Measurements from ENCODE around the gene XXYLT1. TPM values are rescaled to one million over a fixed set of nuclear protein-coding genes. Genes with fewer than 3 reads are reported as not detected.

The XXYLT1 gene
- total RNA-seq, 1 donor from 2014 or later, result 22.3 TPM

DNA sequence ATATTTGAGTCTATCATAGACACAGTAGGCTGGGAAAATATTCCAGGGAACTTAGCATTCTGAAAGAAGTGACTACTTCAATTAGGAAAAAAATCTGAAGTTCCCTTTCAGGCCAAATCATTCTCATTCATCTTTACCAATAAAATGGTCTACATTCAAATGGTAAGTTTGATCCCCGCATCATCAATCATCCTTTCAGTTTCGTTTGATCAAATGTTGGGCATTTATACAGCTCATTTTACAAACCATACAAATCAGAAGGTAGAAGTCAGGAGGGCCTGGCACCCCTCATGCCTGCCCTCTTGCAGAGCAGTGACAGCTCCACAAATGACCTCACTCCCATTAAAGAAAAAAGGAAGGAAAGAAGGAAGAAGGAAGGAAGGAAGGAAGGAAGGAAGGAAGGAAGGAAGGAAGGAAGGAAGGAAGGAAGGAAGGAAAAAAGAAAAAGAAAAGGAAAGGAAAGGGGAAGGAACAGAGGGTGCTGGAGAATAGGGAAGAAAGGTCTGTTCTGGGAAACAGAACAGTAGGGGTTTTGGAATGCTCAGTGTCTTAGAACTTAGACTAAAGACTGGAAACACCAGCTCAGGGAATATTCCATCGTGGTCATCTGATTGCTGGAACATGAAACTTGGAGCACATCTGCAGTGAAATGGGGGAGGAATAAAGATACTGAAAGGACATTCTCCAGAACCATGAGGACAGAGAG, 86.1 kb downstream of the XXYLT1 start:
- Mint-ChIP-seq H3K4me1 (ENCODE audit: low read depth, unreplicated experiment) (peaks cover 37% of the 10 kb centered on the region), H3K4me3 (ENCODE audit: unreplicated experiment) (no peak overlapping the region)
- no peak for DNase-seq

DNA sequence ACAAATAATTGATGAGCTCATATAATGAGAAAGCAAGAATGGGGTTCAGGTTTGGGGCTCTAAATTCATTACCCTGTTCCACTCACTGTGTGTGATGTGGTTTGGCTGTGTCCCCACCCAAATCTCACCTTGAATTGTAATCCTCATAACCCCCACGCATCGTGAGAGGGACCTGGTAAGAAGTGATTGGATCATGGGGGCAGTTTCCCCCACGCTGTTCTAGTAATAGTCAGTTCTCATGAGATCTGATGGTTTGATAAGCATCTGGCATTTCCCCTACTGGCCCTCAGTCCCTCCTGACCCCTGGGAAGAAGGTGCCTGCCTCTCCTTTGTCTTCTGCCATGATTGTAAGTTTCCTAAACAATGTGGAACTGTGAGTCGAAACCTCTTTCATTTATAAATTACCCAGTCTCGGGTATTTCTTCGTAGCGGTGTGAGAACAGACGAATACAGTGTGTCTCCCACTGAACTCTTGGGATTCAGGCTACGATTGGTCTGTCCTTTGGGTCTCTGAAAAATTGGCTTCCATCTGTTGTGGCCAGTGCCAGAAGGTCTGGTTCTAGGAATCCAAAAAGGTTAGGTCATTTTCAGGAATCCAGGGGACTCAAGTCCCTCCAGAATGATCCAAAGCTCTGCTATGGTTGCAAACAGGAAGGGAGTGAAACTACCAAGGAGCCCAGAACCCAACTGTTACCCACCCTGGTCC, 87.7 kb downstream of the XXYLT1 start:
- DNase-seq, result no peak
- H3K36me3 Mint-ChIP-seq (ENCODE audit: unreplicated experiment), result peaks cover 2% of the 10 kb centered on the region
- peaks cover 42% of the 10 kb centered on the region for H3K4me1 Mint-ChIP-seq (ENCODE audit: low read depth, unreplicated experiment)
- peaks cover 4% of the 10 kb centered on the region for H3K27me3 Mint-ChIP-seq (ENCODE audit: unreplicated experiment)
- H3K27ac Mint-ChIP-seq (ENCODE audit: unreplicated experiment), result peak overlapping the region; percentile 82
- peaks cover 1% of the 10 kb centered on the region for H3K9me3 Mint-ChIP-seq (ENCODE audit: unreplicated experiment)
- TF ChIP-seq, protein P1, sequence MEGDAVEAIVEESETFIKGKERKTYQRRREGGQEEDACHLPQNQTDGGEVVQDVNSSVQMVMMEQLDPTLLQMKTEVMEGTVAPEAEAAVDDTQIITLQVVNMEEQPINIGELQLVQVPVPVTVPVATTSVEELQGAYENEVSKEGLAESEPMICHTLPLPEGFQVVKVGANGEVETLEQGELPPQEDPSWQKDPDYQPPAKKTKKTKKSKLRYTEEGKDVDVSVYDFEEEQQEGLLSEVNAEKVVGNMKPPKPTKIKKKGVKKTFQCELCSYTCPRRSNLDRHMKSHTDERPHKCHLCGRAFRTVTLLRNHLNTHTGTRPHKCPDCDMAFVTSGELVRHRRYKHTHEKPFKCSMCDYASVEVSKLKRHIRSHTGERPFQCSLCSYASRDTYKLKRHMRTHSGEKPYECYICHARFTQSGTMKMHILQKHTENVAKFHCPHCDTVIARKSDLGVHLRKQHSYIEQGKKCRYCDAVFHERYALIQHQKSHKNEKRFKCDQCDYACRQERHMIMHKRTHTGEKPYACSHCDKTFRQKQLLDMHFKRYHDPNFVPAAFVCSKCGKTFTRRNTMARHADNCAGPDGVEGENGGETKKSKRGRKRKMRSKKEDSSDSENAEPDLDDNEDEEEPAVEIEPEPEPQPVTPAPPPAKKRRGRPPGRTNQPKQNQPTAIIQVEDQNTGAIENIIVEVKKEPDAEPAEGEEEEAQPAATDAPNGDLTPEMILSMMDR (IDR thresholded peaks at IDR 0.05; ENCODE audit: partially characterized antibody, unreplicated experiment), result no peak
- H3K4me3 Mint-ChIP-seq (ENCODE audit: unreplicated experiment), result peak overlapping the region; percentile 49

More for the DNA sequence above, 86.1 kb downstream of the XXYLT1 start:
- TF ChIP-seq, protein P1 (IDR thresholded peaks at IDR 0.05; ENCODE audit: partially characterized antibody, unreplicated experiment), result no peak
- Mint-ChIP-seq H3K9me3 (ENCODE audit: unreplicated experiment) (peaks cover 1% of the 10 kb centered on the region), H3K27me3 (ENCODE audit: unreplicated experiment) (peaks cover 4% of the 10 kb centered on the region), H3K36me3 (ENCODE audit: unreplicated experiment) (no peaks in the 10 kb centered on the region), H3K27ac (ENCODE audit: unreplicated experiment) (no peak overlapping the region)

DNA sequence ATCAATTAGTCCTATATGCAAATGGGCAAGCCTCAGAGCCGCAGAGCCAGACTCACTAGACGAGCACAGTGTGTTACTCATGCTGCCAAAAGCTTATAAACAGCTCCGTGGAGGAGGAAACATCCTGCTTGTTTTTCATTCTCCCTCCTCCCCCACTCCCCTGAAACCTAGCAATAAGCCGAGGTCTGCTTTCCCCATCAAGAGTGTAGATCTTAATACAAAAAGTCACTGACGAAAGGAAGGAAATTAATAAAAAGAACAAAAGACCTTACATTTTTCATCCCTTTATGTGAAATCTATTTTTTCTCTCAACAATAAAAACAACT, 88.5 kb downstream of the XXYLT1 start:
- peaks cover 38% of the 10 kb centered on the region for H3K4me1 Mint-ChIP-seq (ENCODE audit: low read depth, unreplicated experiment)
- peak overlapping the region; percentile 49 for H3K4me3 Mint-ChIP-seq (ENCODE audit: unreplicated experiment)
- H3K36me3 Mint-ChIP-seq (ENCODE audit: unreplicated experiment), result peaks cover 5% of the 10 kb centered on the region
- H3K9me3 Mint-ChIP-seq (ENCODE audit: unreplicated experiment), result no peaks in the 10 kb centered on the region
- DNase-seq, result no peak
- TF ChIP-seq, protein P1 (IDR thresholded peaks at IDR 0.05; ENCODE audit: partially characterized antibody, unreplicated experiment), result no peak
- peaks cover 4% of the 10 kb centered on the region for H3K27me3 Mint-ChIP-seq (ENCODE audit: unreplicated experiment)
- H3K27ac Mint-ChIP-seq (ENCODE audit: unreplicated experiment), result peak overlapping the region; percentile 82

DNA sequence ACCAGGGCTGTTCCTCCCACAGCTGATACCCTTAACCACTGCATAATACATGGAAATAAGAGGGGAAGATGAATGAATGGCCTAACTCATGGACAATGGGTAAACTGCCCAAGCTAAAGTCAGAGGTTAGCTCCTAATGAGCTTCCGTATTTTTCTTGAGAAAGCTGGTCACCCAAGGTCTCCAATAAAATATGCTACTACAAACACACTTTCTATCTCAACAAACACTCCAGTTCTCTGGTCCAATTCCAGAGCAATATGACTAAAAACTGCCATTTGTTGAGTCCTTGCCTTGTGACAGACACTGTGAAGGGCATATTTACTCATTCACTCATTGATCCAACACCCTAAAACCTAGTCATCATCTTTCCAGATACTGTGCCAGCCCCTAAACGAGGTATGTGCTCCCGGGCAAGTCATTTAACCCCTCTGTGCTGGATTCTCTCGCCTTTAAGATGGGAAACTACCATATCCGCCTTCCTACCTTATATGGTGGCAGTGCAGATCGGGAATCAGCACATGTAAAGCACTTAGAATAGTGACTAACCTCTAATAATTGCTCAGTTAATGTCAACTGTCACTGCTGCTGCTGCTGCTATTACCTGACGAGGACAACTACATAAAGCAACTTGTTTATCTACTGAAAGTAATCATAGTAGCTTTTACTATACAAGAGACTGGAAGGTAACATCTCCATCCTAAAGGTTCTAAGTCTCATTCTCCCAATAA, 89.1 kb downstream of the XXYLT1 start:
- H3K4me3 Mint-ChIP-seq (ENCODE audit: unreplicated experiment), result peak overlapping the region; percentile 49
- peaks cover 41% of the 10 kb centered on the region for H3K4me1 Mint-ChIP-seq (ENCODE audit: low read depth, unreplicated experiment)
- peaks cover 4% of the 10 kb centered on the region for H3K27me3 Mint-ChIP-seq (ENCODE audit: unreplicated experiment)
- TF ChIP-seq, protein P1 (IDR thresholded peaks at IDR 0.05; ENCODE audit: partially characterized antibody, unreplicated experiment), result no peak
- no peaks in the 10 kb centered on the region for H3K9me3 Mint-ChIP-seq (ENCODE audit: unreplicated experiment)
- H3K36me3 Mint-ChIP-seq (ENCODE audit: unreplicated experiment), result peaks cover 5% of the 10 kb centered on the region
- no peak for DNase-seq
- H3K27ac Mint-ChIP-seq (ENCODE audit: unreplicated experiment), result peak overlapping the region; percentile 82

Measured in glutamatergic neuron (in vitro differentiated cells).